GM12872 (cell line): ENCODE measurements around the gene SLC7A6OS.

Experiments
- TF ChIP-seq, protein P1 (sequence below): IDR thresholded peaks from 3 replicates; pipeline ENCODE4 v1.5.1; 2011; ENCODE audit warnings: low read depth, mild to moderate bottlenecking, low read length, moderate library complexity; ENCODE audit not compliant: insufficient read depth

Gene SLC7A6OS

DNA sequence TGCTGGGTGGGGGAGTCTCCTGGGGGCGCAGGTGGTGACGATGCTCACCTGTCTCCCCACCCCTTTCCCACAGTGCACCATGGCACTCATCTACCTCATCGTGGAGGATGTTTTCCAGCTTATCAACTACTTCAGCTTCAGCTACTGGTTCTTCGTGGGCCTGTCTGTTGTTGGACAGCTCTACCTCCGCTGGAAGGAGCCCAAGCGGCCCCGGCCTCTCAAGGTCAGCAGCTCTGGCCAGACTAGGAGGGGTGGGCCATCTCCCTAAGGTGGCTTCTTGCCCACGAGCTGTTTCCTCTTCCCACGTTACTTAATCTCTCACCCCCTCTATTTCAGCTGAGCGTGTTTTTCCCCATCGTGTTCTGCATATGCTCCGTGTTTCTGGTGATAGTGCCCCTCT lies 14.5 kb downstream of the SLC7A6OS start:
- TF ChIP-seq, protein P1, sequence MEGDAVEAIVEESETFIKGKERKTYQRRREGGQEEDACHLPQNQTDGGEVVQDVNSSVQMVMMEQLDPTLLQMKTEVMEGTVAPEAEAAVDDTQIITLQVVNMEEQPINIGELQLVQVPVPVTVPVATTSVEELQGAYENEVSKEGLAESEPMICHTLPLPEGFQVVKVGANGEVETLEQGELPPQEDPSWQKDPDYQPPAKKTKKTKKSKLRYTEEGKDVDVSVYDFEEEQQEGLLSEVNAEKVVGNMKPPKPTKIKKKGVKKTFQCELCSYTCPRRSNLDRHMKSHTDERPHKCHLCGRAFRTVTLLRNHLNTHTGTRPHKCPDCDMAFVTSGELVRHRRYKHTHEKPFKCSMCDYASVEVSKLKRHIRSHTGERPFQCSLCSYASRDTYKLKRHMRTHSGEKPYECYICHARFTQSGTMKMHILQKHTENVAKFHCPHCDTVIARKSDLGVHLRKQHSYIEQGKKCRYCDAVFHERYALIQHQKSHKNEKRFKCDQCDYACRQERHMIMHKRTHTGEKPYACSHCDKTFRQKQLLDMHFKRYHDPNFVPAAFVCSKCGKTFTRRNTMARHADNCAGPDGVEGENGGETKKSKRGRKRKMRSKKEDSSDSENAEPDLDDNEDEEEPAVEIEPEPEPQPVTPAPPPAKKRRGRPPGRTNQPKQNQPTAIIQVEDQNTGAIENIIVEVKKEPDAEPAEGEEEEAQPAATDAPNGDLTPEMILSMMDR, result no peak

DNA sequence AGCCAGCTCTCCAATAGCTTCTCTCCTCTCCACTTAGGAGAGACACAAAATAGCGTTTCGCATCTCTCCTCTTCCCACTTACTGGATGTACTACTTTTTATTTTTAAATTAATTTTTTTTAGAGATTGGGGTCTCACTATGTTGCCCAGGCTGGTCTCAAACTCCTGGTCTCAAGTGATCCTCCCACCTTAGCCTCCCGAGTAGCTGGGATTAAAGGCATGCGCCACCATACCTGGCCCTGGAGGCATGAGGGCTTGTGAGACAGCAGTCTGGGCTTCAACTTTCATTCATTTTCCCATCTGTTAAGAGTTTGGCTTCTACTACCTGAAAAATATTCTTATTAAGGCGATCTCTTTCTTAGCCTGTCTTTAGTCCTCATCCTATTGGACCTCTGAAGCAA lies 18.3 kb downstream of the SLC7A6OS start:
- TF ChIP-seq, protein P1, result no peak

DNA sequence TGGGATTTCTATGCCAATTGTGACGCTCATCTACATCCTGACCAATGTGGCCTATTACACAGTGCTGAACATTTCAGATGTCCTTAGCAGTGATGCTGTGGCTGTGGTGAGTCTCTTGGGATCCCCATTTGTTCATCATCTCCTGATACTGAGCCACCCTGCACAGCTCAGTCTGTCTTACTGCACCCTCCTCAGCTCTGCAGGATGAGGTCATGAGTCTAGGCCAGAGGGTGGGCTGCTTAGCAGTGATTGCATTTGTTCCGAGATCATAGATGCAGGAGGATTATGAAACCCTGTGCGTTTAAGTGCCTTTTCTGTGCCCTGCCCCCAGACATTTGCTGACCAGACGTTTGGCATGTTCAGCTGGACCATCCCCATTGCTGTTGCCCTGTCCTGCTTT lies 19.5 kb downstream of the SLC7A6OS start:
- TF ChIP-seq, protein P1, result no peak

DNA sequence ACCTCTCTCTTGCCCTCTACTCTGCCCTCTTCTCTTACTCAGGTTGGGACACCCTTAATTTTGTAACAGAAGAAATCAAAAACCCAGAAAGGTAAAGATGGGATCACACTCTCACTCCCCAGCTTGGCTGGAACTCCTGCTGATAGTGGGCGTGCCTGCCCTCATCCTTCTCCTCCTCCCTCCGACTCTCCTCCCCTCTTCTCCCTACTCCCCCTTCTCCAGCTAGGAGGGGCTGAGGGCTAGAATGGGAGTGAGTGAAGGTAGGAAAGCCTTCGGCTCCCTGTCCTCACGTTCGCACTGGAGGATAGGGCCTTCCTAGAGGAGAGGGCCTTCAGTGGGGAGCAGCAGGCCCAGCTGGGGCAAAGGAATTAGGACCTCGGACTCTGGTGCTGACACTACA lies 20.3 kb downstream of the SLC7A6OS start:
- TF ChIP-seq, protein P1, result no peak

GRCh38 chr16:68289621-68290329 lies 21.0 kb downstream of the SLC7A6OS start:
- TF ChIP-seq, protein P1, result no peak

DNA sequence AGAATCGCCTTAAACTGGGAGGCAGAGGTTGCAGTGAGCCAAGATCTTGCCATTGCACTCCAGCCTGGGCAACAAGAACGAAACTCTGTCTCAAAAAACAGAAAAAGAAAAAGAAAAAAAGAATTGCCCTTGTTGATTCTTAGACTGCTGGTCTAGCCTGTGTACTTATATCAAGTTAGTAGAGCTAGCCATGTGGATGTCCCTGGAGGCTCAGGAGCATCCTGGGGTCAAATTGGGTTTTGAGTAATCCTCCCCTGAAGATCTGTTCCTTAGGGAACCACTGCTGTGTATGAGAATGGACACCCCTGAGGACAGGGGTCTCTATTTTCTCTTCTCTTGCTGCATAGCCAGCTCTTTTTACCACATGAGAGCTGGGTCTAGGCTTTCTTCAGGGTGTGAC lies 21.5 kb downstream of the SLC7A6OS start:
- TF ChIP-seq, protein P1, result no peak

DNA sequence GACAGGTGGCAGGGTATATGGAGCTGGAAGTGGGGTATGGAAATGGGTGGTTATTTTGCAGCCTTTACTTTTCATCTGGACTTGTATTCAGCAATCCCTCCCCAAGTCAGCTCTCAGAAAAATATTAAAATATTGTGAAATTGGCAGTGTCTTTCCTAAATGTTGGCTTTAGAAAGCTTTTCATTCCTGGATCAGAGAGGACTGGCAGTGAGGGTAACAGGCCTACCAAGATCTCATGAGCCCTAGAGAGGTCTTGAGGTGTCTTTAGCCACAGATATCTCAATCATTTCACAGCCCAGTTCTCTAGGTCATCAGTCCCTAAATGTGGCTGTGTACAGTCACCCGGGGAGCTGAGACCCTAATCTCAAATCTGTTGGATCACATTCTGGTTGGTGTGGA lies 22.5 kb downstream of the SLC7A6OS start:
- TF ChIP-seq, protein P1, result no peak
